Skeletal muscle tissue (tissue), 4 donors: ENCODE results near the gene RAX. TPM values are rescaled to one million over a fixed set of nuclear protein-coding genes. Genes with fewer than 3 reads are reported as not detected.

Source experiments
- H3K27ac ChIP-seq: one replicate; pipeline ENCODE4 v1.7.0; 2013; ENCODE audit warnings: mild to moderate bottlenecking, low read depth, low read length, inconsistent platforms
- H3K27me3 ChIP-seq, 3 donors: one replicate each; pipeline ENCODE4 v1.7.0; 2013; ENCODE audit warnings: low read length in 3 of 3; ENCODE audit not compliant: control insufficient read depth in 3 of 3, insufficient read depth in 3 of 3
- H3K36me3 ChIP-seq, 3 donors: one replicate each; pipeline ENCODE4 v1.7.0; 2013; ENCODE audit warnings: low read length in 3 of 3; ENCODE audit not compliant: control insufficient read depth in 3 of 3, insufficient read depth in 3 of 3
- H3K4me1 ChIP-seq, 3 donors: one replicate each; pipeline ENCODE4 v1.7.0; 2013; ENCODE audit warnings: low read length in 3 of 3, mild to moderate bottlenecking in 3 of 3; ENCODE audit not compliant: control insufficient read depth in 3 of 3, insufficient read depth in 3 of 3
- H3K4me3 ChIP-seq, 3 donors: one replicate each; pipeline ENCODE4 v1.7.0; 2013; ENCODE audit warnings: low read length in 3 of 3
- H3K9ac ChIP-seq, 3 donors: one replicate each; pipeline ENCODE4 v1.7.0; 2013; ENCODE audit warnings: low read length in 3 of 3, mild to moderate bottlenecking in 3 of 3, moderate library complexity in 2 of 3, low read depth in 1 of 3
- H3K9me3 ChIP-seq, 3 donors: one replicate each; pipeline ENCODE4 v1.7.0; 2013; ENCODE audit warnings: low read length in 3 of 3; ENCODE audit not compliant: control insufficient read depth in 3 of 3
- total RNA-seq: library from RNA; depleted of rRNA; stranded (reverse); fragments of >200 nt; gene quantifications from one replicate; pipeline ENCODE4 v1.2.3, GENCODE V29; 2014
- donor health status: Osteomylitis.

RAX gene
- total RNA-seq, 1 donor from 2014 or later, result not detected

DNA sequence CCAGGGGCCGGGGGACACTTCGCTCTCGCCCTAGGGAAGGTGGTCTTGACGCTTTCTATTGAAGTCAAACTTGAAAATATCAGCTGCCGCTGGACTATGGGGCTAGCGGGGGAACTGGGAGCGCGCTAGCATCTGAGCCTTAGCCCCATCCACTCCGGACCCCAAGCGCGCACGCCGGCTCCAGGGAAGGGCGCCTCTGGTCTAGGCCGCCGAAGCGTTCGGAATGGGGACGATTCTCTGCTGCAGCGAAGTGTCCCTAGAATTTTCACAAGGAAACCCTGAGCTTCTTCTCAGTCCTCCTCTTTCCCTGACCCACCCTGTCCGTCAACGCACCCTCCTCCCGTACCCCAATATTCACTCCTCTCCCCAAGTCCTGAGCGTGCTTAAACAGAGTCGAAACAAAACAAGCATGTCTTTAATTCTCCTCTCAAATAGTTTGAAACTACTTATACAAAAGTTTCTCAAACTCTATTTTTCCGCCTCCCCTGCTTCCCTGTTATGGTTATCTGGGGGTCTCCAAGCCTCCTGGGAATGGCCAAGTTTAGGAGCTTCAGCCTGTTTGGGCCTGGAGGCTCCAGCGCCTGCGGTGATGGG is 5.0 kb downstream of the RAX start:
- H3K9me3 ChIP-seq, result no peaks in the 10 kb centered on the region
- peaks cover 92 to 95% (median 93%) of the 10 kb centered on the region in 3 donors for H3K27me3 ChIP-seq
- H3K27ac ChIP-seq, result no peak overlapping the region
- no peak overlapping the region for H3K9ac ChIP-seq
- peaks cover 8 to 14% (median 14%) of the 10 kb centered on the region in 3 donors for H3K4me1 ChIP-seq
- no peak overlapping the region for H3K4me3 ChIP-seq
- H3K36me3 ChIP-seq, result no peaks in the 10 kb centered on the region

DNA sequence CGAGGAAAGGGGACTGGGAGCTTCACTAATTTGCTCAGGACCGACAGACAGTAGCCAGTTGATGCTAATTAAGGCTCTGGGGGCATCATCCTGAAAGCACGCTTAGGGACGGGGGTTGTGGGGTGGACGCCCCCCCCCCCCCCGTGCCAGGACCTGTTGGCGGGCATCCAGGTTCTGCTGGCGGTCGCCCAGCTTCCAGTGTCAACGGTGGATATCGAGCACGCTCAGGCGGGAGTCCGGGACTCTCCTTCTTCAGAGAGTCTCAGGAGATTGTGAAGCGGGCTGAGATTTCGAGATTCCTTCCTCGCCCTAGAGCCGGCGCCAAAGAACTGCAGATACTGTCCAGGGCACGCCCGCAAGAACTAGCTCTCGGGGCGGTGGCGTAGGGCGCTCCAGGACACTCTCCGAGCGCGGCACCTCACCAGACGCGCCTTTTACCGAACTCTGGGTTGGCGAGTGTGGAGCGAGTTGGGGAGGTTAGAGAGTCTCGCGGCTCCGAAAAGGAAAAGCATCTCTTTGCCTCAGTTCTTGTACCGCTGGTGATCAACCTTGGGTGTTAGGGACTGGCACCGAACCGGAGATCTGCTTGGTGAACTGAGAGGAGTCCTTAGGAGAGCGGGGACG is 5.6 kb downstream of the RAX start:
- Histone ChIP-seq H3K4me3 (no peak overlapping the region), H3K9me3 (no peaks in the 10 kb centered on the region), H3K4me1 (peaks cover 4 to 14% (median 11%) of the 10 kb centered on the region in 3 donors), H3K27me3 (peaks cover 92 to 95% (median 93%) of the 10 kb centered on the region in 3 donors), H3K36me3 (no peaks in the 10 kb centered on the region), H3K27ac (no peak overlapping the region), H3K9ac (no peak overlapping the region)

DNA sequence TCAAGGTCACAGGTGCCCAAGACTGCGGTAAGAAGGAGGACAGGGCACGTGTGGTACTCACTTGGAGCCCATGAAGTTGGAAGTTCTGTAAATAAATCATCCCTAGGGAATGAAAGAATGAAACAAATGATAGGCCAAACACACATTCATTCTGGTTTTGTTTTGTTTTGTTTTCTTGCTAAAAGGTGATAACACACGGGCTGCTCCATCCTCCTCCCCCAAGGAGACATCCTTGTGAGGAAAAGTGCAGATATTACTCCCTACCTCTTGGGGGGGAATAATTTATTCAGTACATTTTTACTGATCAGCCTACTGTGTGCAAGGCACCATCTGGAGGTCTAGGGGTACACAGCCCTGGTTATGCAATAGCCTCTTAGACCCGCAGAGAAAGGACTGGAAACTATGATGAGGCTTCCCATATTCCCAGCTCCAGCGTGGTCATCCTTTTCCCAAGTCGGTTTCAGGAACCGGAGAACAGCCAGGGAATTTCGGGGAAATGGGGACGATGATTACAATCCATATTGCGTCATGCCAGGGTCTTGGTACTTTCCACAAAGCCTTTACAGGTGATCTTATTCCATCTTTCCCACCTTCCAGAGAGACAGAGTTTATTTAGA is 6.3 kb downstream of the RAX start:
- H3K27me3 ChIP-seq, result peaks cover 86 to 90% (median 87%) of the 10 kb centered on the region in 3 donors

DNA sequence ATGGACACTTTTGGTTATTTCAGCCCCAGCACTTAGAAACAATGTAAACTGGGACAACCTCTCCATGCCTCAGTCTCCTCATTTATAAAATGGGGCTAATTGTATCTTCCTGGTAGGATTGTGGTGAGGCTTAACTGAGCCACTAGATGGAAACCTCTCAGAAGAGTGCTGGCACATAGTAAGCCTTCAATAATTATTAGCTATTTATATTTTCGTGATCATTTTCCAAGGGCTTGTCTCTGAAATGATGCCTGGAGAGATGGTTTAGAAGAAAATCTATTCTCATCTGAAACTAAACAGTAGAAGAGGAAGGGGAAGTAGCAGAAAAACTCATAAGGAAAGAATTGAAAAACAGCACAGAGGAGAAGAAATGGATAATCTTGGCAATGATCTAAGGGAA is 6.8 kb downstream of the RAX start:
- H3K27me3 ChIP-seq, result peaks cover 81 to 85% (median 82%) of the 10 kb centered on the region in 3 donors

More for the DNA sequence above, 6.3 kb downstream of the RAX start:
- H3K9me3 ChIP-seq, result no peaks in the 10 kb centered on the region
- H3K4me1 ChIP-seq, result peaks cover 4 to 14% (median 9%) of the 10 kb centered on the region in 3 donors
- H3K9ac ChIP-seq, result no peak overlapping the region
- H3K36me3 ChIP-seq, result no peaks in the 10 kb centered on the region
- H3K27ac ChIP-seq, result no peak overlapping the region
- no peak overlapping the region for H3K4me3 ChIP-seq

DNA sequence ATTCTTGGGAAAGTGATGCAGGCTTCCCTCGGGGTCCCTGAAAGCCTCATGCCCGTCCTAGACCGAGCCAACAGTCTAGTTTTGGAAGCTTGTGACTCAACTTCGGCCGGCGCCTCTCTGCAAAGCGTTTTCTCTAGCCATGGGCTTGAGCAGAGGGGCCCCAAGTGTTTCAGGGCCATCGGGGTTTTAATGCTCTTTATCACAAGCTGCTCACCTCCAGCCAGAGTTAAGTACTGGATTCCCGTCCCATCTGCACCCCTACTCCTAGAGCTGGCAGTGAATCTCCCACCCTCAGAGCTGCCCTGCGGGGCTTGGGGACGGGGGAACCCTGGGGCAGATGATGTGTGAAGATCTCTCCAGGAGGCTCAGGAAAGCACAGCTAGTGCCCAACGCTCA is 7.3 kb downstream of the RAX start:
- Histone ChIP-seq H3K9me3 (no peaks in the 10 kb centered on the region), H3K4me1 (peaks cover 4 to 14% (median 9%) of the 10 kb centered on the region in 3 donors), H3K27me3 (peaks cover 76 to 81% (median 77%) of the 10 kb centered on the region in 3 donors)

More for the DNA sequence above, 6.8 kb downstream of the RAX start:
- Histone ChIP-seq H3K9me3 (no peaks in the 10 kb centered on the region), H3K36me3 (no peaks in the 10 kb centered on the region), H3K4me3 (no peak overlapping the region), H3K9ac (no peak overlapping the region), H3K4me1 (peaks cover 4 to 14% (median 9%) of the 10 kb centered on the region in 3 donors), H3K27ac (no peak overlapping the region)

DNA sequence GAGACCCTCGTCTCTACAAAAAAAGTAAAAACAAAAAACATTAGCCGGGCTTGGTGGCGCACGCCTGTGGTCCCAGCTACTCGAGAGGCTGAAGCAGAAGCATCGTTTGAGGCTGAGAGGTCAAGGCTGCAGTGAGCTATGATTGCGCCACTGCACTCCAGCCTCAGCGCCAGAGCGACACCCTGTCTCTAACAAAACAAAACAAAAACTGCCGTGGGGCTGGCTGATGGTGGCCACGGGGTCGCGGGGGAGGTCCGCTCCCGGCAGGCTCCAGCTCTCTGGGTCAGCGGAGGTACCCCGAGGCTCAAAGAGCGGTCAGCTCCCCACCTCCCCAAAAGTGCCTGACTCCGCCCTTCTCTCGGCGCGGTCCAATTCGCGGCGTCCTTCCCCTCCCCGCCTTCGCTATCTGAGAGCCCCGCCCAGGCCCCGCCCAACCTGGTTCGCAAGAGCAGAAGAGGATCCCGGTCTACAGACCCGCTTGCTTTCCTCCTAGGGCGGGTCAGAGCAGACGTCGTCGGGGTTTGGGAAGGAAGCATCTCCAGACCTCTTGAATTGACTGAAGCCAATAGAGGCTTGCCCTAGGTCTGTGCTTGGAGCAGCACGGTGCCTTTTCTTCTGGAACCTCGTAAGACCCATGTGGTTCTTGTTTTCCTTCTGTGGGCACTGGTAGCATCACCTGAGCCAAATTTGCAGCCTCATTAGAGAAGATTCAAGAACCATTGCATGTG is 7.8 kb downstream of the RAX start:
- Histone ChIP-seq H3K9me3 (no peaks in the 10 kb centered on the region), H3K9ac (no peak overlapping the region), H3K27ac (no peak overlapping the region), H3K4me3 (peak overlapping the region in 2 of 3 donors; percentile 22 to 40), H3K4me1 (peaks cover 4 to 14% (median 9%) of the 10 kb centered on the region in 3 donors), H3K27me3 (peaks cover 71 to 75% (median 71%) of the 10 kb centered on the region in 3 donors), H3K36me3 (no peaks in the 10 kb centered on the region)

More for the DNA sequence above, 7.3 kb downstream of the RAX start:
- Histone ChIP-seq H3K9ac (no peak overlapping the region), H3K36me3 (no peaks in the 10 kb centered on the region), H3K27ac (no peak overlapping the region), H3K4me3 (no peak overlapping the region)

DNA sequence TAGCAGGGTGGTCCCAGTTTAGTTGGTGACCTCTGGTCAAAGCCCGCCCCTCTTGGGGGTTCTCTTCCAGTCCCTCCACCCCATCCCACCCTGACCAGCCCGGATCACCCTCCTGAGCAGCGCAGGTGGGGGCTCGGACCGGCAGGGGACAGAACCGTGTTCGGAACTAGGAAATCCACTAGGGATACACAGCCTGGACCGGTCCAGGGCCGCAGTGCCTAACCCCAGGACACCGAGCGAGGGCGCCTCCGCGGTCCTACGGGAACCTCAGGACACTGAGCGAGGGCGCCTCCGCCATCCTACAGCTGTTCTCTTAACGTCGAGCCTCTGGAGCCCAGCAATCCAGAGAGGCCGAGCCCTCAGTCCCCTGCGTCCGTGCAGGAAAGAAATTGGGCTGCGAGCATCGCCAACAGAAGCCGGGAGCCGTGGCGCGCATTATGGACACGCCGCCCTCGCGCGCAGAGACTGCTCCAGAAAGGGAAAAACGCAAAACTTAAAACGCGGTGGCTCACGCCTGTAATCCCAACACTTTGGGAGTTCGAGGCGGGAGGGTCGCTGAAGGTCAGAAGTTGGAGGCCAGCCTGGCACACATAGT is 8.5 kb downstream of the RAX start:
- Histone ChIP-seq H3K4me3 (peak overlapping the region in 1 of 3 donors; percentile 22), H3K36me3 (no peaks in the 10 kb centered on the region), H3K9ac (no peak overlapping the region), H3K27me3 (peaks cover 64 to 69% (median 66%) of the 10 kb centered on the region in 3 donors), H3K4me1 (peaks cover 4 to 14% (median 9%) of the 10 kb centered on the region in 3 donors), H3K9me3 (no peaks in the 10 kb centered on the region), H3K27ac (no peak overlapping the region)

DNA sequence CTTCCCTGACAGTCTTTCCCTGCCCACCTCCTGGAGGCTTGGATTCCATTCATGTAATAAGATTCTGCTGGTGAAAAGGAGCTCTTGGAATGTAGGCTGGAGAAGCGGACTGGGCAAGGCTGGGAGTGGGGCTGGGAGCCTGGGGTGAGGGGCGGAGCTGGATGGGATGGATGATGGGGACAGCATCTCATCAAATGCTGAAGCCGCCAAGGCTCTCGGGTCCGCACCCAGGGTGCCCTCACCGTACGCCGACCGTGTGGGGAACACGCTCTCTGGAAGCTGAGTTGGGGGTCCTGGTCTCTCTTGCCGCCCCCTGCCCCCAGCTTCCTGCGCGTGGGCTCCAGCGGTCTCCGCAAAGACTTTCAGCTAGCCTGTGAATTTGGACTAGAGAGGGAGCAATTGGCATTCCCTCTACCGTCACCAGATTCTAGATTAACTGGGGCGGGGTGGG is 9.1 kb downstream of the RAX start:
- Histone ChIP-seq H3K9me3 (no peaks in the 10 kb centered on the region), H3K36me3 (no peaks in the 10 kb centered on the region), H3K27me3 (peaks cover 58 to 64% (median 60%) of the 10 kb centered on the region in 3 donors), H3K4me1 (peaks cover 4 to 14% (median 9%) of the 10 kb centered on the region in 3 donors), H3K27ac (no peak overlapping the region), H3K9ac (no peak overlapping the region), H3K4me3 (no peak overlapping the region)

DNA sequence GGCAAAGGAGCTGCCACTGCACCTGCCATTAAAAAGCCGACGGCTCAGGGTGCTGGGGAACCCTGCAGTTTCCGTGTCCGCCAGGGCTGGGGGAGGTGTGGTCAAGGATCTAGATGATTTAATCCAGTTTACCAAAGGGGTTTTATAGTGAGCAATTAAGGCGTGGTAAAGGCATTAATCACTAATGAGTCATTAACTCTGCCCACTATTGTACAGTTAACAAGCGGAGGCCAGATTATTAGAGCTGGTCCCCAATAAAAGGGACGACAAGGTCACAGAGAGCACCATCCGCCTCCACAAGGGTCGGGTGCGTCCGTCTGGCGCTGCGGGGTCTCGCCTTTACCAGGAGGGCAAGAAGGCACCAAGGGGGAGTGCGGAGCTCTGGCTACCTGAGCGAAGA is 9.6 kb downstream of the RAX start:
- peaks cover 4 to 12% (median 7%) of the 10 kb centered on the region in 3 donors for H3K4me1 ChIP-seq
- H3K27ac ChIP-seq, result no peak overlapping the region
- H3K9me3 ChIP-seq, result no peaks in the 10 kb centered on the region
- no peak overlapping the region for H3K4me3 ChIP-seq
- H3K27me3 ChIP-seq, result peaks cover 55 to 61% (median 57%) of the 10 kb centered on the region in 3 donors
- no peaks in the 10 kb centered on the region for H3K36me3 ChIP-seq
- no peak overlapping the region for H3K9ac ChIP-seq
